Endothelial cell of umbilical vein (primary cell): Measurements from ENCODE around the gene MICAL3. TPM values are rescaled to one million over a fixed set of nuclear protein-coding genes. Genes with fewer than 3 reads are reported as not detected.

Experiments
- BruUV-seq: library from RNA; stranded (reverse); fragments of 400-500 nt; replicated peaks from 2 replicates; lab custom pipeline; 2021; lab: Mats Ljungman, UMichigan
- CTCF ChIA-PET: fragments of 300-600, 350-600 bp; sonication (Branson Sonifier 250); formaldehyde crosslinking; loops from one replicate; lab custom pipeline; 2021; ENCODE audit warnings: antibody characterized with exemption, inconsistent platforms; lab: Charles Lee
- POLR2A ChIA-PET: fragments of 300-600, 350-600 bp; sonication (Branson Sonifier 250); formaldehyde crosslinking; loops from one replicate; lab custom pipeline; 2021; ENCODE audit warnings: antibody characterized with exemption, inconsistent platforms; lab: Charles Lee
- DNase-seq: peaks from one replicate; pipeline ENCODE4 v3.0.0-alpha.2; 2011; ENCODE audit warnings: low read depth, low spot score
- FAIRE-seq: peaks from 2 replicates; lab custom pipeline; 2011; peaks lifted over from hg19 to GRCh38; lab: Jason Lieb, UNC
- H2AFZ ChIP-seq: 2 replicates; pipeline ENCODE4 v1.6.0; 2012; ENCODE audit warnings: low read depth, low read length, control low read depth, inconsistent platforms
- H3K27ac ChIP-seq: 2 replicates; pipeline ENCODE4 v1.5.1; 2011; ENCODE audit warnings: low read depth, mild to moderate bottlenecking, control low read depth, low read length, moderate library complexity; ENCODE audit not compliant: insufficient read depth
- H3K27me3 ChIP-seq, 2 experiments: 2 replicates each; pipeline versions ENCODE4 v1.6.0 to v1.6.1; 2011; ENCODE audit warnings: low read length in 2 of 2, mixed read lengths in 1 of 2; ENCODE audit not compliant: control insufficient read depth in 2 of 2, insufficient read depth in 2 of 2
- H3K36me3 ChIP-seq, 2 experiments: 2 replicates in 1 of 2; 3 replicates in 1 of 2; pipeline ENCODE4 v1.5.1; 2011; ENCODE audit warnings: low read length in 2 of 2, mild to moderate bottlenecking in 1 of 2, moderate library complexity in 1 of 2; ENCODE audit not compliant: control insufficient read depth in 2 of 2, insufficient read depth in 2 of 2; ENCODE audit errors: extremely low read depth in 1 of 2
- H3K4me1 ChIP-seq: 3 replicates; pipeline ENCODE4 v1.5.1; 2011; ENCODE audit warnings: mild to moderate bottlenecking, low read length; ENCODE audit not compliant: control insufficient read depth, insufficient read depth; ENCODE audit errors: extremely low read depth
- H3K4me2 ChIP-seq: 2 replicates; pipeline ENCODE4 v1.6.1; 2011; ENCODE audit warnings: low read length, control low read depth, mixed read lengths; ENCODE audit not compliant: insufficient read depth
- H3K4me3 ChIP-seq, 3 experiments: fragments of 200-600 bp in 1 of 3; sonication (generic), shearing (Covaris generic) in 1 of 3; replicated peaks in 1 of 3; 2 replicates each; pipeline ENCODE4 v1.5.1; 2011 to 2016; ENCODE audit warnings: control low read depth in 3 of 3, low read length in 3 of 3, mild to moderate bottlenecking in 2 of 3, inconsistent platforms in 1 of 3, low read depth in 1 of 3, moderate library complexity in 1 of 3; ENCODE audit not compliant: insufficient read depth in 1 of 3
- H3K79me2 ChIP-seq: 2 replicates; pipeline ENCODE4 v1.6.0; 2012; ENCODE audit warnings: low read length, inconsistent platforms; ENCODE audit not compliant: control insufficient read depth, insufficient read depth
- H3K9ac ChIP-seq: replicated peaks from 2 replicates; pipeline ENCODE3; 2011; ENCODE audit warnings: low read length, control low read depth; ENCODE audit not compliant: insufficient read depth; ENCODE audit errors: extremely low read depth
- H3K9me1 ChIP-seq: replicated peaks from 3 replicates; pipeline ENCODE4 v1.6.0; 2011; ENCODE audit warnings: mild to moderate bottlenecking, low read length; ENCODE audit not compliant: control insufficient read depth, insufficient read depth; ENCODE audit errors: extremely low read depth
- H3K9me3 ChIP-seq: replicated peaks from 2 replicates; pipeline ENCODE4 v1.5.1; 2012; ENCODE audit warnings: low read length, inconsistent platforms; ENCODE audit not compliant: control insufficient read depth, insufficient read depth
- H4K20me1 ChIP-seq: replicated peaks from 2 replicates; pipeline ENCODE3; 2011; ENCODE audit warnings: mild to moderate bottlenecking, low read length; ENCODE audit not compliant: control insufficient read depth, insufficient read depth; ENCODE audit errors: extremely low read depth
- CTCF ChIP-seq, 2 donors: IDR thresholded peaks; 1 replicate in 1 of 2; 2 replicates in 1 of 2; pipeline ENCODE4 v1.5.1; 2011; ENCODE audit warnings: low read length in 2 of 2, mild to moderate bottlenecking in 2 of 2, moderate library complexity in 2 of 2, control low read depth in 1 of 2, inconsistent platforms in 1 of 2, low read depth in 1 of 2; ENCODE audit not compliant: insufficient read depth in 1 of 2; ENCODE audit errors: extremely low read depth in 1 of 2
- EZH2 ChIP-seq: IDR thresholded peaks from 2 replicates; pipeline ENCODE4 v1.6.1; 2012; ENCODE audit warnings: borderline replicate concordance, low read depth, mild to moderate bottlenecking, moderate library complexity, low read length, inconsistent platforms; ENCODE audit not compliant: severe bottlenecking
- FOS ChIP-seq: IDR thresholded peaks from 2 replicates; pipeline ENCODE4 v1.6.1; 2011; ENCODE audit warnings: mild to moderate bottlenecking, low read length, moderate library complexity, borderline replicate concordance; ENCODE audit not compliant: insufficient read depth
- GATA2 ChIP-seq: IDR thresholded peaks from 2 replicates; pipeline ENCODE4 v1.7.0; 2011; ENCODE audit warnings: low read depth, mild to moderate bottlenecking, moderate library complexity, mixed read lengths, low read length; ENCODE audit not compliant: insufficient read length, insufficient read depth
- JUN ChIP-seq: IDR thresholded peaks from 2 replicates; pipeline ENCODE4 v1.6.1; 2011; ENCODE audit warnings: borderline replicate concordance, low read depth; ENCODE audit not compliant: insufficient read length, insufficient read depth
- MAX ChIP-seq: IDR thresholded peaks from 2 replicates; pipeline ENCODE4 v1.6.1; 2011; ENCODE audit not compliant: insufficient read depth, insufficient read length
- MYC ChIP-seq: IDR thresholded peaks from one replicate; pipeline ENCODE4 v1.6.1; 2011; ENCODE audit warnings: mild to moderate bottlenecking, low read depth, low read length
- POLR2A ChIP-seq: IDR thresholded peaks from 2 replicates; pipeline ENCODE4 v1.6.1; 2012; ENCODE audit warnings: low read depth, mild to moderate bottlenecking, control low read depth, low read length
- POLR2AphosphoS5 ChIP-seq: IDR thresholded peaks from 2 replicates; pipeline ENCODE4 v1.6.1; 2012; ENCODE audit warnings: low read depth, mild to moderate bottlenecking, control low read depth, low read length, moderate library complexity; ENCODE audit not compliant: insufficient read depth
- dilution Hi-C: fragments of 300-500 bp; cut with MboI; formaldehyde crosslinking; loops from one replicate; pipeline ENCODE4 v1.15.0; 2019; ENCODE audit warnings: low sequenced_read_pairs; ENCODE audit not compliant: extremely low pct_ligation_motif_present
- intact Hi-C: fragments of 100-400 bp; cut with micrococcal nuclease; formaldehyde crosslinking; loops from one replicate; pipeline ENCODE4 v1.10.0; 2022
- polyA plus RNA-seq, 4 experiments: library from polyadenylated mRNA; depleted of rRNA in 3 of 4; stranded (reverse) in 3 of 4; unstranded in 1 of 4; fragments of >200 nt; gene quantifications; 2 replicates each; pipeline versions ENCODE4 v1.2.1 to v1.2.3, GENCODE V29; 2011 to 2012; ENCODE audit warnings: missing spikeins in 1 of 4
- total RNA-seq: library from RNA; stranded (reverse); gene quantifications from 2 replicates; pipeline ENCODE4 v1.2.3, GENCODE V29; 2021

MICAL3 gene
- total and polyA plus RNA-seq, 2 donors (not counting 3 experiments of a cell fraction or from before 2014, with no cell fraction given), result 14.5 to 63.7 TPM

GRCh38 chr22:18063306-18063705 is 38.9 kb upstream of the MICAL3 start:
- H3K36me3 ChIP-seq, result no peaks in the 10 kb centered on the region
- no TSS peak for BruUV-seq
- no peaks in the 10 kb centered on the region for H3K9me3 ChIP-seq
- dilution Hi-C loops, result no loop called here
- intact Hi-C loops, result no loop called here
- H2AFZ ChIP-seq, result no peak overlapping the region
- FAIRE-seq (no peak), DNase-seq (no peak)
- TF ChIP-seq FOS, result no peak
- no peak for TF ChIP-seq JUN
- TF ChIP-seq MYC, result no peak
- no peak for TF ChIP-seq GATA2
- TF ChIP-seq EZH2, result no peak
- no peaks in the 10 kb centered on the region for H3K79me2 ChIP-seq
- no peak overlapping the region for H3K4me2 ChIP-seq
- H3K4me3 ChIP-seq, result no peak overlapping the region
- CTCF ChIA-PET, result interaction anchor here (0.6 to 2.9 kb wide), 5 partner anchors 9 to 232 kb away, joined by 3 to 19 read pairs (median 4); partner anchors contain the start of gene PEX26
- no peaks in the 10 kb centered on the region for H4K20me1 ChIP-seq
- POLR2A ChIA-PET, result no interaction called here
- H3K27me3 ChIP-seq, result peaks cover 14 to 15% of the 10 kb centered on the region in 2 experiments
- no peak overlapping the region for H3K9ac ChIP-seq
- no peaks in the 10 kb centered on the region for H3K4me1 ChIP-seq
- no peak overlapping the region for H3K27ac ChIP-seq
- H3K9me1 ChIP-seq, result no peaks in the 10 kb centered on the region

DNA sequence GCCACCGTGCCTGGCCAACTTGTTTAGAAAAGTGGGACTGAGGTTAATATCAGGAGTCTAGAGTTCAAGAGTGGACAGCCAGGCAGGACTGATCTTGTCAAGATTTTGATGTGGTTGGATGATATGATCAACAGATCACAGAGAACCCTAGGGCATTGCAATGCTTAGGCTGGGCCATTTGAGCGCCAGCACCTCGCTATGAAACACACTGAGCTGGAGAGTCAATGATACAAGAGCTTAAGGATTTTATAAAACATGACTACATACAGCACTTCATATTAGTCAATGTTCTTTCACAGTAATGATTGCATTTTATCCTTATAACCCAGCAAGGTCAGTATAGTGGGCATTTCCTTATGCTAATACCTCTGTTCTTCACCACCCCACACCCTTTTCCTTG is 38.1 kb upstream of the MICAL3 start:
- Histone ChIP-seq H3K9me1 (no peaks in the 10 kb centered on the region), H3K4me2 (no peak overlapping the region), H3K27ac (no peak overlapping the region), H4K20me1 (no peaks in the 10 kb centered on the region), H2AFZ (no peak overlapping the region), H3K27me3 (peaks cover 10 to 13% of the 10 kb centered on the region in 2 experiments), H3K9ac (no peak overlapping the region), H3K4me1 (peaks cover 5% of the 10 kb centered on the region), H3K9me3 (no peaks in the 10 kb centered on the region), H3K4me3 (no peak overlapping the region), H3K36me3 (no peaks in the 10 kb centered on the region), H3K79me2 (no peaks in the 10 kb centered on the region)
- dilution Hi-C loops, result no loop called here
- intact Hi-C loops, result no loop called here
- no peak for FAIRE-seq
- BruUV-seq, result no TSS peak
- ChIA-PET CTCF (interaction anchor here (0.6 to 2.9 kb wide), 7 partner anchors 10 to 231 kb away, joined by 3 to 19 read pairs (median 4); partner anchors contain the start of gene PEX26), POLR2A (no interaction called here)
- TF ChIP-seq MAX (no peak), EZH2 (no peak), POLR2A (no peak), MYC (no peak), GATA2 (no peak), POLR2AphosphoS5 (no peak), CTCF (IDR thresholded peaks at IDR 0.05; ENCODE audit: extremely low read depth in 1 of 2, insufficient read depth in 1 of 2, low read depth in 1 of 2, low read length in 2 of 2) (no peak), FOS (no peak), JUN (no peak)
- no peak for DNase-seq
